ENCODE measurements around the gene CDK6. TPM values are rescaled to one million over a fixed set of nuclear protein-coding genes. Genes with fewer than 3 reads are reported as not detected.
"Not testable (repeated sequence)": the region's sequence is repeated elsewhere in the genome, so short reads cannot be mapped to it uniquely, and the experiment has no call there.

CDK6 gene
- total RNA-seq, 1 donor from 2014 or later: 30.4 TPM

GRCh38 chr7:92631067-92631849 is 205.1 kb downstream of the CDK6 start:
- DNase-seq (ENCODE audit: low read depth in 2 of 2): no peak

- DNase-seq (ENCODE audit: low read depth in 2 of 2): no peak
Measured at GRCh38 chr7:92629779-92630178, 206.6 kb downstream of the CDK6 start.

GRCh38 chr7:92627956-92628355 is 208.4 kb downstream of the CDK6 start:
- no peak for DNase-seq (ENCODE audit: low read depth in 2 of 2)

- no peak for DNase-seq (ENCODE audit: low read depth in 2 of 2)
Measured at GRCh38 chr7:92626281-92626809, 210.0 kb downstream of the CDK6 start.

GRCh38 chr7:92625617-92626016 is 210.8 kb downstream of the CDK6 start:
- DNase-seq (ENCODE audit: low read depth in 2 of 2): peak; percentile 63 to 68

- no peak for DNase-seq (ENCODE audit: low read depth in 2 of 2)
Measured at GRCh38 chr7:92624298-92624996, 211.9 kb downstream of the CDK6 start.

GRCh38 chr7:92623544-92623943 is 212.8 kb downstream of the CDK6 start:
- no peak for DNase-seq (ENCODE audit: low read depth in 2 of 2)

- no peak for DNase-seq (ENCODE audit: low read depth in 2 of 2)
Measured at GRCh38 chr7:92622685-92623084, 213.7 kb downstream of the CDK6 start.

GRCh38 chr7:92622030-92622429 is 214.3 kb downstream of the CDK6 start:
- DNase-seq (ENCODE audit: low read depth in 2 of 2): no peak

- DNase-seq (ENCODE audit: low read depth in 2 of 2): no peak
Measured at GRCh38 chr7:92621561-92622023, 214.8 kb downstream of the CDK6 start.

- DNase-seq (ENCODE audit: low read depth in 2 of 2): peak; percentile 93 to 96
Measured at GRCh38 chr7:92621026-92621540, 215.3 kb downstream of the CDK6 start.

GRCh38 chr7:92615861-92616260 is 220.5 kb downstream of the CDK6 start:
- no peak for DNase-seq (ENCODE audit: low read depth in 2 of 2)

- no peak for DNase-seq (ENCODE audit: low read depth in 2 of 2)
Measured at GRCh38 chr7:92614660-92615174, 221.7 kb downstream of the CDK6 start.

- DNase-seq (ENCODE audit: low read depth in 2 of 2): no peak
Measured at GRCh38 chr7:92613720-92614119, 222.7 kb downstream of the CDK6 start.

- no peak for DNase-seq (ENCODE audit: low read depth in 2 of 2)
Measured at GRCh38 chr7:92613214-92613613, 223.2 kb downstream of the CDK6 start.

GRCh38 chr7:92612501-92612900 is 223.9 kb downstream of the CDK6 start:
- no peak for DNase-seq (ENCODE audit: low read depth in 2 of 2)

- no peak for DNase-seq (ENCODE audit: low read depth in 2 of 2)
Measured at GRCh38 chr7:92611735-92612134, 224.6 kb downstream of the CDK6 start.

- peak; percentile 36 to 46 for DNase-seq (ENCODE audit: low read depth in 2 of 2)
Measured at GRCh38 chr7:92609921-92610518, 226.4 kb downstream of the CDK6 start.

GRCh38 chr7:92608380-92609322 is 227.7 kb downstream of the CDK6 start:
- DNase-seq (ENCODE audit: low read depth in 2 of 2): no peak

GRCh38 chr7:92606985-92607384 is 229.4 kb downstream of the CDK6 start:
- no peak for DNase-seq (ENCODE audit: low read depth in 2 of 2)

- DNase-seq (ENCODE audit: low read depth in 2 of 2): not testable (repeated sequence)
Measured at GRCh38 chr7:92604517-92604916, 231.9 kb downstream of the CDK6 start.

Measured in lung microvascular endothelial cell (primary cell).